SK-N-MC (cell line): ENCODE measurements around the gene ABCC6.

Experiments
- EZH2 ChIP-seq: fragments of 200-600 bp; sonication (generic); IDR thresholded peaks from one replicate; pipeline ENCODE4 v1.6.1; 2017; ENCODE audit warnings: antibody characterized with exemption
- POLR2AphosphoS5 ChIP-seq: IDR thresholded peaks from 2 replicates; pipeline ENCODE4 v1.6.1; 2012; ENCODE audit warnings: mild to moderate bottlenecking, low read depth, low read length, borderline replicate concordance

DNA sequence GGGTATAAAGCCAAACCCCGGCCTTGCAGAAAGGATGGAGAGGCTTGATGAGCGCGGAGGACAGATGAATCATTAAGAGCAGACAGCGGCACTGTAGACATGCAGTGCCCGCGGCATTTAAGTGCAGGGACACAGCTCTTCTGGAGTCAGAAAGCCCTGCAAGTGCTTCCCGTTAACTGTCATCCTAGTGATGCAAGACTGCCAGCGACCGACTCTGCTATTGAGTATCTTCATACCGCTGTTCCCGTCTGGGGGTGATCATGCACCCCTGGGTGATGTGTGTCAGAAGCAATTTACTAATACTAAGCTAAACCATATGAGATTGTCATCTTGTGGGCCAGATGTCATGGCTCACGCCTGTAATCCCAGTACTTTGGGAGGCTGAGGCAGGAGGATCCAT lies 101.0 kb downstream of the ABCC6 start:
- TF ChIP-seq POLR2AphosphoS5 (no peak), EZH2 (no peak)
